SK-N-SH (cell line): ENCODE measurements around the gene JAKMIP3. TPM values are rescaled to one million over a fixed set of nuclear protein-coding genes. Genes with fewer than 3 reads are reported as not detected.

Source experiments
- CTCF ChIA-PET: fragments of 300-600, 350-600 bp; formaldehyde crosslinking; extraction: SDS; loops from one replicate; lab custom pipeline; 2021; lab: Yijun Ruan, JAX
- POLR2A ChIA-PET: fragments of 350-600 bp; sonication (Branson Sonifier 250); formaldehyde crosslinking; extraction: SDS; loops from one replicate; lab custom pipeline; 2020; ENCODE audit warnings: antibody characterized with exemption, inconsistent platforms; lab: Yijun Ruan, JAX
- DNase-seq: peaks from one replicate; pipeline ENCODE4 v3.0.0; 2012
- H2AFZ ChIP-seq: fragments of 200-600 bp; sonication (generic); 2 replicates; pipeline ENCODE4 v1.8.1; 2016; ENCODE audit warnings: antibody characterized with exemption, mild to moderate bottlenecking, low read depth
- H3F3A ChIP-seq: fragments of 200-600 bp; sonication (generic); replicated peaks from 2 replicates; pipeline ENCODE3; 2016; ENCODE audit warnings: antibody characterized with exemption, mild to moderate bottlenecking; ENCODE audit not compliant: insufficient read depth
- H3K27ac ChIP-seq, 2 experiments: fragments of 200-500 bp in 1 of 2; fragments of 200-600 bp in 1 of 2; sonication (Bioruptor generic) in 1 of 2; sonication (generic), shearing (Covaris generic) in 1 of 2; 2 replicates each; pipeline versions ENCODE4 v1.5.1 to v1.6.1; 2014 to 2016; ENCODE audit warnings: low read depth in 2 of 2, inconsistent platforms in 1 of 2, low read length in 1 of 2, mild to moderate bottlenecking in 1 of 2, mixed read lengths in 1 of 2
- H3K27me3 ChIP-seq: fragments of 200-600 bp; sonication (generic), shearing (Covaris generic); 2 replicates; pipeline ENCODE4 v1.6.1; 2016; ENCODE audit warnings: mixed run types; ENCODE audit not compliant: insufficient read depth
- H3K36me3 ChIP-seq, 2 experiments: fragments of 200-500 bp in 1 of 2; fragments of 200-600 bp in 1 of 2; sonication (Bioruptor generic) in 1 of 2; sonication (generic) in 1 of 2; replicated peaks in 1 of 2; 2 replicates each; pipeline versions ENCODE3 to v1.5.1; 2014 to 2016; ENCODE audit warnings: low read length in 1 of 2, mild to moderate bottlenecking in 1 of 2; ENCODE audit not compliant: insufficient read depth in 2 of 2, control insufficient read depth in 1 of 2
- H3K4me1 ChIP-seq, 2 experiments: fragments of 200-500 bp in 1 of 2; fragments of 200-600 bp in 1 of 2; sonication (Bioruptor generic) in 1 of 2; sonication (generic), shearing (Covaris generic) in 1 of 2; 2 replicates each; pipeline versions ENCODE4 v1.5.1 to v1.6.1; 2014 to 2016; ENCODE audit warnings: low read depth in 1 of 2, low read length in 1 of 2, mixed run types in 1 of 2; ENCODE audit not compliant: insufficient read depth in 2 of 2, control insufficient read depth in 1 of 2
- H3K4me2 ChIP-seq: fragments of 200-600 bp; sonication (generic), shearing (Covaris generic); 2 replicates; pipeline ENCODE4 v1.6.1; 2017; ENCODE audit warnings: mixed run types
- H3K4me3 ChIP-seq, 2 experiments: fragments of 200-500 bp in 1 of 2; fragments of 200-600 bp in 1 of 2; sonication (Bioruptor generic) in 1 of 2; sonication (generic), shearing (Covaris generic) in 1 of 2; 2 replicates each; pipeline versions ENCODE4 v1.5.1 to v1.8.1; 2014 to 2016; ENCODE audit warnings: low read depth in 2 of 2, inconsistent platforms in 1 of 2, low read length in 1 of 2, mild to moderate bottlenecking in 1 of 2, mixed read lengths in 1 of 2, moderate library complexity in 1 of 2
- H3K79me2 ChIP-seq: fragments of 200-600 bp; sonication (generic); 2 replicates; pipeline ENCODE4 v1.8.1; 2017; ENCODE audit warnings: mild to moderate bottlenecking; ENCODE audit not compliant: insufficient read depth
- H3K9ac ChIP-seq: fragments of 200-600 bp; sonication (generic); 2 replicates; pipeline ENCODE4 v1.6.1; 2017; ENCODE audit warnings: mixed run types
- H3K9me2 ChIP-seq: fragments of 200-600 bp; sonication (generic); 2 replicates; pipeline ENCODE4 v1.6.1; 2017; ENCODE audit warnings: mixed run types
- H3K9me3 ChIP-seq: fragments of 200-600 bp; sonication (generic); 2 replicates; pipeline ENCODE4 v1.6.1; 2017; ENCODE audit warnings: mixed run types, mild to moderate bottlenecking, moderate library complexity
- H4K20me1 ChIP-seq: fragments of 200-600 bp; sonication (generic); 2 replicates; pipeline ENCODE4 v1.6.1; 2017; ENCODE audit warnings: mild to moderate bottlenecking, mixed run types; ENCODE audit not compliant: insufficient read depth
- CHD2 ChIP-seq: fragments of 150-350 bp; IDR thresholded peaks from 2 replicates; pipeline ENCODE4 v1.6.1; 2018; ENCODE audit warnings: low read length; ENCODE audit not compliant: partially characterized antibody
- EP300 ChIP-seq, 2 experiments: IDR thresholded peaks; 2 replicates each; pipeline versions ENCODE4 v1.4.0 to v1.6.1; 2012; ENCODE audit warnings: borderline replicate concordance in 1 of 2, low read depth in 1 of 2, low read length in 1 of 2
- EZH2phosphoT487 ChIP-seq: fragments of 200-600 bp; sonication (generic); IDR thresholded peaks from 2 replicates; pipeline ENCODE4 v1.6.1; 2017; ENCODE audit warnings: low read depth, mixed run types, mild to moderate bottlenecking, antibody characterized with exemption, moderate library complexity, borderline replicate concordance
- FOXJ3 ChIP-seq: sonication (generic); formaldehyde crosslinking; IDR thresholded peaks from 2 replicates; pipeline ENCODE4 v1.5.1; 2020; ENCODE audit warnings: mild to moderate bottlenecking, missing genetic modification reagents
- FOXM1 ChIP-seq: IDR thresholded peaks from 2 replicates; pipeline ENCODE4 v1.4.0; 2012; ENCODE audit warnings: low read depth, mild to moderate bottlenecking
- NFIC ChIP-seq: IDR thresholded peaks from 2 replicates; pipeline ENCODE4 v1.4.0; 2012; ENCODE audit warnings: borderline replicate concordance
- POLR2AphosphoS5 ChIP-seq: IDR thresholded peaks from 2 replicates; pipeline ENCODE4 v1.6.1; 2012; ENCODE audit warnings: low read depth, low read length
- RAD21 ChIP-seq: IDR thresholded peaks from 2 replicates; pipeline ENCODE4 v1.6.1; 2012; ENCODE audit warnings: mild to moderate bottlenecking, low read length
- RCOR1 ChIP-seq: fragments of 150-350 bp; IDR thresholded peaks from 2 replicates; pipeline ENCODE4 v1.6.1; 2017; ENCODE audit warnings: antibody characterized with exemption, low read length
- TAF1 ChIP-seq: IDR thresholded peaks from 2 replicates; pipeline ENCODE4 v1.6.1; 2012; ENCODE audit warnings: low read depth, mild to moderate bottlenecking, low read length, moderate library complexity, borderline replicate concordance
- TCF12 ChIP-seq: IDR thresholded peaks from 2 replicates; pipeline ENCODE4 v1.4.0; 2012
- YY1 ChIP-seq: IDR thresholded peaks from 2 replicates; pipeline ENCODE4 v1.4.0; 2012; ENCODE audit warnings: low read depth, mild to moderate bottlenecking
- WGBS: methylation state at CpG from one replicate; pipeline ENCODE4 v1.1.6; 2017; ENCODE audit warnings: low lambda C conversion rate; 5-methylcytosine and 5-hydroxymethylcytosine counted together
- polyA plus RNA-seq, 3 experiments: library from polyadenylated mRNA; depleted of rRNA; stranded (reverse); fragments of >200 nt; gene quantifications; 2 replicates each; pipeline ENCODE4 v1.2.3, GENCODE V29; 2012
- TF ChIP-seq, protein P1 (sequence below): IDR thresholded peaks from 2 replicates; pipeline ENCODE4 v1.4.0; 2012; ENCODE audit warnings: low read depth
- TF ChIP-seq, protein P2 (sequence below): IDR thresholded peaks from 2 replicates; pipeline ENCODE4 v1.6.1; 2012; ENCODE audit warnings: mild to moderate bottlenecking, low read depth, low read length, moderate library complexity
- TF ChIP-seq, protein P3 (sequence below): IDR thresholded peaks from 2 replicates; pipeline ENCODE4 v1.4.0; 2012; ENCODE audit warnings: low read depth, borderline replicate concordance
- TF ChIP-seq, protein P4 (sequence below): fragments of 150-350 bp; IDR thresholded peaks from 2 replicates; pipeline ENCODE4 v1.6.1; 2016; ENCODE audit warnings: mild to moderate bottlenecking, low read depth, low read length
- TF ChIP-seq, protein P5 (sequence below): IDR thresholded peaks from 2 replicates; pipeline ENCODE4; 2012

JAKMIP3 gene
- polyA plus RNA-seq, 1 of the 3 experiments (the other 2 are of a cell fraction), result 0.02 TPM

DNA sequence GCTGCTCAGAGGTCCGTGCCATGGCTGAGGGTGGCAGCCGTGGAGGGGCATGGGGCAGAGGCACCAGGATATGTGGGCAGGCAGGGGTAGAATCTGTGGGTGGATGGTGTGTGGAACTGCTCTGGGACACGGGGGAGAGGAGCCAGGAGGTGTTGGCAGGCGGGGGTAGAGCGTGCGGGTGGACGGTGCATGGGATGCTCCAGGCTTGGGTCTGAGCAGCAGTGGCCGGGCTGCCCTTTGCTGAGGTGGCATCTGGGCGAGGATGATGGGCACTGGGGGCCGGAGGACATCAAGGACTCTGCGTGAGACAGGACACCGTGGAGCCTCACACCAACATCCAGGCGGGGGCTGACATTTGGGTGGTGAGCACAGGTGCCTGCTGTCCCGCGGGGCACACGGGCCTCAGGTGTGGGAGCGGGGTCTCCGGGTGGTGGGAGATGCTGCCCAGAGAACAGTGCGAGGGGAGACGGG, 46.2 kb downstream of the JAKMIP3 start:
- no peaks in the 10 kb centered on the region for H3K9me3 ChIP-seq
- no peak overlapping the region for H3K4me3 ChIP-seq
- no peaks in the 10 kb centered on the region for H3K9me2 ChIP-seq
- H3K36me3 ChIP-seq, result no peaks in the 10 kb centered on the region
- no peaks in the 10 kb centered on the region for H4K20me1 ChIP-seq
- DNase-seq, result no peak
- H3K27ac ChIP-seq, result no peak overlapping the region
- H3K4me2 ChIP-seq, result no peak overlapping the region
- CTCF ChIA-PET, result interaction anchor here (3.1 kb wide), 1 partner anchor 30 kb away, joined by 16 read pairs; no protein-coding TSS in a partner anchor
- POLR2A ChIA-PET, result no interaction called here
- H3K79me2 ChIP-seq, result no peaks in the 10 kb centered on the region
- no peaks in the 10 kb centered on the region for H3K27me3 ChIP-seq
- 63% methylated on average over 10 of the region's 20 CpGs for WGBS
- no peak overlapping the region for H3K9ac ChIP-seq
- no peaks in the 10 kb centered on the region for H3F3A ChIP-seq
- TF ChIP-seq RCOR1 (no peak), EP300 (IDR thresholded peaks at IDR 0.05; ENCODE audit: borderline replicate concordance in 1 of 2, low read depth in 1 of 2, low read length in 1 of 2) (no peak), FOXM1 (no peak), YY1 (no peak), NFIC (no peak), TCF12 (no peak), EZH2phosphoT487 (no peak), POLR2AphosphoS5 (no peak)
- TF ChIP-seq, protein P1, sequence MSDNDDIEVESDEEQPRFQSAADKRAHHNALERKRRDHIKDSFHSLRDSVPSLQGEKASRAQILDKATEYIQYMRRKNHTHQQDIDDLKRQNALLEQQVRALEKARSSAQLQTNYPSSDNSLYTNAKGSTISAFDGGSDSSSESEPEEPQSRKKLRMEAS, result no peak
- TF ChIP-seq, protein P2, sequence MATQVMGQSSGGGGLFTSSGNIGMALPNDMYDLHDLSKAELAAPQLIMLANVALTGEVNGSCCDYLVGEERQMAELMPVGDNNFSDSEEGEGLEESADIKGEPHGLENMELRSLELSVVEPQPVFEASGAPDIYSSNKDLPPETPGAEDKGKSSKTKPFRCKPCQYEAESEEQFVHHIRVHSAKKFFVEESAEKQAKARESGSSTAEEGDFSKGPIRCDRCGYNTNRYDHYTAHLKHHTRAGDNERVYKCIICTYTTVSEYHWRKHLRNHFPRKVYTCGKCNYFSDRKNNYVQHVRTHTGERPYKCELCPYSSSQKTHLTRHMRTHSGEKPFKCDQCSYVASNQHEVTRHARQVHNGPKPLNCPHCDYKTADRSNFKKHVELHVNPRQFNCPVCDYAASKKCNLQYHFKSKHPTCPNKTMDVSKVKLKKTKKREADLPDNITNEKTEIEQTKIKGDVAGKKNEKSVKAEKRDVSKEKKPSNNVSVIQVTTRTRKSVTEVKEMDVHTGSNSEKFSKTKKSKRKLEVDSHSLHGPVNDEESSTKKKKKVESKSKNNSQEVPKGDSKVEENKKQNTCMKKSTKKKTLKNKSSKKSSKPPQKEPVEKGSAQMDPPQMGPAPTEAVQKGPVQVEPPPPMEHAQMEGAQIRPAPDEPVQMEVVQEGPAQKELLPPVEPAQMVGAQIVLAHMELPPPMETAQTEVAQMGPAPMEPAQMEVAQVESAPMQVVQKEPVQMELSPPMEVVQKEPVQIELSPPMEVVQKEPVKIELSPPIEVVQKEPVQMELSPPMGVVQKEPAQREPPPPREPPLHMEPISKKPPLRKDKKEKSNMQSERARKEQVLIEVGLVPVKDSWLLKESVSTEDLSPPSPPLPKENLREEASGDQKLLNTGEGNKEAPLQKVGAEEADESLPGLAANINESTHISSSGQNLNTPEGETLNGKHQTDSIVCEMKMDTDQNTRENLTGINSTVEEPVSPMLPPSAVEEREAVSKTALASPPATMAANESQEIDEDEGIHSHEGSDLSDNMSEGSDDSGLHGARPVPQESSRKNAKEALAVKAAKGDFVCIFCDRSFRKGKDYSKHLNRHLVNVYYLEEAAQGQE, result no peak
- no peaks in the 10 kb centered on the region for H3K4me1 ChIP-seq
- no peak overlapping the region for H2AFZ ChIP-seq

DNA sequence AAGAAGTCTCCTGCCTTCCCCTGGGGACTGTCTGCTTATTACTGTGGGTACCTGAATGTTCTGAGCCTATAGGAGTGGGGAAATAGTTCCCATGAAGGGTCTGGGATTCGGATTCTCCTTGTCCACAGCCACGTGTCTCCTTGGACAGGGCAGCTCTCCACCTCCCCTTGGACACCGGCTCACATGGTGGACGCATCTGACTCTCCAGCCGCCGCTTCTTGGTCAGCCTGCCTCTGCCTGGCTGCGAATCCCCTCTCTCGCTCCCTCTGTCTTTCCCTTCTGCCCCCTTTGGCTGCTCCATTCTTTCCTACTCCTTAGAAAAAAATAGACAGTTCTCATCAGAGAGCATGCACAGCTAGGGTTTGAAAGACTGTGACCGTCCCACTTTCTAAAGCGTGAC, 46.9 kb downstream of the JAKMIP3 start:
- no peak overlapping the region for H2AFZ ChIP-seq
- CTCF ChIA-PET, result interaction anchor here (0.9 to 1.0 kb wide), 2 partner anchors 12 to 341 kb away, joined by 3 read pairs; no protein-coding TSS in a partner anchor
- H3K9me3 ChIP-seq, result no peaks in the 10 kb centered on the region
- no peaks in the 10 kb centered on the region for H3K9me2 ChIP-seq
- 67% methylated on average over 10 of the region's 10 CpGs for WGBS
- no peaks in the 10 kb centered on the region for H3K27me3 ChIP-seq
- H3F3A ChIP-seq, result no peaks in the 10 kb centered on the region
- H3K9ac ChIP-seq, result no peak overlapping the region
- no peak overlapping the region for H3K27ac ChIP-seq
- H4K20me1 ChIP-seq, result no peaks in the 10 kb centered on the region
- H3K36me3 ChIP-seq, result no peaks in the 10 kb centered on the region
- no peaks in the 10 kb centered on the region for H3K79me2 ChIP-seq
- POLR2A ChIA-PET, result no interaction called here
- DNase-seq, result no peak
- H3K4me3 ChIP-seq, result no peak overlapping the region
- H3K4me1 ChIP-seq, result no peaks in the 10 kb centered on the region
- no peak overlapping the region for H3K4me2 ChIP-seq
- TF ChIP-seq EP300 (IDR thresholded peaks at IDR 0.05; ENCODE audit: borderline replicate concordance in 1 of 2, low read depth in 1 of 2, low read length in 1 of 2) (no peak), YY1 (no peak), POLR2AphosphoS5 (no peak), RCOR1 (no peak), TCF12 (no peak), TAF1 (no peak), RAD21 (no peak), FOXJ3 (CRISPR knock-in tag) (no peak), CHD2 (no peak)
- TF ChIP-seq, protein P3, sequence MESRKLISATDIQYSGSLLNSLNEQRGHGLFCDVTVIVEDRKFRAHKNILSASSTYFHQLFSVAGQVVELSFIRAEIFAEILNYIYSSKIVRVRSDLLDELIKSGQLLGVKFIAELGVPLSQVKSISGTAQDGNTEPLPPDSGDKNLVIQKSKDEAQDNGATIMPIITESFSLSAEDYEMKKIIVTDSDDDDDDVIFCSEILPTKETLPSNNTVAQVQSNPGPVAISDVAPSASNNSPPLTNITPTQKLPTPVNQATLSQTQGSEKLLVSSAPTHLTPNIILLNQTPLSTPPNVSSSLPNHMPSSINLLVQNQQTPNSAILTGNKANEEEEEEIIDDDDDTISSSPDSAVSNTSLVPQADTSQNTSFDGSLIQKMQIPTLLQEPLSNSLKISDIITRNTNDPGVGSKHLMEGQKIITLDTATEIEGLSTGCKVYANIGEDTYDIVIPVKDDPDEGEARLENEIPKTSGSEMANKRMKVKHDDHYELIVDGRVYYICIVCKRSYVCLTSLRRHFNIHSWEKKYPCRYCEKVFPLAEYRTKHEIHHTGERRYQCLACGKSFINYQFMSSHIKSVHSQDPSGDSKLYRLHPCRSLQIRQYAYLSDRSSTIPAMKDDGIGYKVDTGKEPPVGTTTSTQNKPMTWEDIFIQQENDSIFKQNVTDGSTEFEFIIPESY, result no peak
- TF ChIP-seq, protein P4, sequence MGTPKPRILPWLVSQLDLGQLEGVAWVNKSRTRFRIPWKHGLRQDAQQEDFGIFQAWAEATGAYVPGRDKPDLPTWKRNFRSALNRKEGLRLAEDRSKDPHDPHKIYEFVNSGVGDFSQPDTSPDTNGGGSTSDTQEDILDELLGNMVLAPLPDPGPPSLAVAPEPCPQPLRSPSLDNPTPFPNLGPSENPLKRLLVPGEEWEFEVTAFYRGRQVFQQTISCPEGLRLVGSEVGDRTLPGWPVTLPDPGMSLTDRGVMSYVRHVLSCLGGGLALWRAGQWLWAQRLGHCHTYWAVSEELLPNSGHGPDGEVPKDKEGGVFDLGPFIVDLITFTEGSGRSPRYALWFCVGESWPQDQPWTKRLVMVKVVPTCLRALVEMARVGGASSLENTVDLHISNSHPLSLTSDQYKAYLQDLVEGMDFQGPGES, result no peak
- TF ChIP-seq, protein P5, sequence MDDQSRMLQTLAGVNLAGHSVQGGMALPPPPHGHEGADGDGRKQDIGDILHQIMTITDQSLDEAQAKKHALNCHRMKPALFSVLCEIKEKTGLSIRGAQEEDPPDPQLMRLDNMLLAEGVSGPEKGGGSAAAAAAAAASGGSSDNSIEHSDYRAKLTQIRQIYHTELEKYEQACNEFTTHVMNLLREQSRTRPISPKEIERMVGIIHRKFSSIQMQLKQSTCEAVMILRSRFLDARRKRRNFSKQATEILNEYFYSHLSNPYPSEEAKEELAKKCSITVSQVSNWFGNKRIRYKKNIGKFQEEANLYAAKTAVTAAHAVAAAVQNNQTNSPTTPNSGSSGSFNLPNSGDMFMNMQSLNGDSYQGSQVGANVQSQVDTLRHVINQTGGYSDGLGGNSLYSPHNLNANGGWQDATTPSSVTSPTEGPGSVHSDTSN, result no peak
